K562 (cell line): ENCODE data around the gene RSF1. TPM values are rescaled to one million over a fixed set of nuclear protein-coding genes. Genes with fewer than 3 reads are reported as not detected.

ENCODE experiments used
- BCOR ChIP-seq: fragments of 450-650 bp; IDR thresholded peaks from 2 replicates; pipeline ENCODE4 v1.6.1; 2016
- COPS2 ChIP-seq: fragments of 450-650 bp; conservative IDR thresholded peaks from 2 replicates; pipeline ENCODE4 v1.6.1; 2016; ENCODE audit warnings: mild to moderate bottlenecking, moderate library complexity
- HIVEP1 ChIP-seq: fragments of 250-450 bp; sonication (Bioruptor Pico); IDR thresholded peaks from 2 replicates; pipeline ENCODE4 v1.4.0; 2020; ENCODE audit warnings: mild to moderate bottlenecking
- MITF ChIP-seq: IDR thresholded peaks from 2 replicates; pipeline ENCODE4 v1.6.1; 2014; ENCODE audit warnings: antibody characterized with exemption
- SIRT6 ChIP-seq: IDR thresholded peaks from one replicate; pipeline ENCODE4 v1.6.1; 2012; ENCODE audit warnings: low read depth, mild to moderate bottlenecking, control low read depth, inconsistent platforms, low read length, moderate library complexity
- SMARCC2 ChIP-seq: fragments of 450-650 bp; IDR thresholded peaks from 2 replicates; pipeline ENCODE4 v1.6.1; 2017; ENCODE audit warnings: antibody characterized with exemption, moderate library complexity, mild to moderate bottlenecking, low read depth
- U2AF2 ChIP-seq: fragments of 200-400 bp; formaldehyde crosslinking; optimal IDR thresholded peaks from 2 replicates; pipeline ENCODE3; 2017; ENCODE audit warnings: low read depth, mild to moderate bottlenecking, low read length
- ZBED1 ChIP-seq: IDR thresholded peaks from 2 replicates; pipeline ENCODE4 v1.6.1; 2014
- ZNF655 ChIP-seq: fragments of 250-450 bp; sonication (Bioruptor Pico); IDR thresholded peaks from 2 replicates; pipeline ENCODE4 v1.5.0; 2021
- polyA plus RNA-seq, 8 experiments: library from polyadenylated mRNA; depleted of rRNA in 4 of 8; stranded (reverse) in 5 of 8; unstranded in 3 of 8; fragments of >200 nt; fragmentation: Nextera tagmentation in 2 of 8; fragmentation: Illumina TruSeq in 1 of 8; extraction: Ambion mirVana in 2 of 8; extraction: Trizol in 1 of 8; gene quantifications; 2 replicates each; pipeline versions ENCODE4 v1.2.1 to v1.2.3, GENCODE V29; 2011 to 2014; ENCODE audit warnings: inconsistent platforms in 1 of 8, missing spikeins in 1 of 8
- total RNA-seq, 7 experiments: library from RNA; depleted of rRNA in 6 of 7; stranded (reverse); fragments of >200 nt in 6 of 7; fragmentation: Illumina TruSeq in 2 of 7; extraction: Trizol in 2 of 7; gene quantifications; 2 replicates each; pipeline versions ENCODE4 v1.2.1 to v1.2.3, GENCODE V29; 2011 to 2021; ENCODE audit warnings: low replicate concordance in 1 of 7
- TF ChIP-seq, protein P1 (sequence below): fragments of 450-650 bp; IDR thresholded peaks from 2 replicates; pipeline ENCODE4 v1.6.1; 2018; ENCODE audit not compliant: partially characterized antibody
- TF ChIP-seq, protein P2 (sequence below): fragments of 200-800 bp; sonication (Bioruptor generic); IDR thresholded peaks from 2 replicates; pipeline ENCODE4 v1.6.1; 2017; ENCODE audit warnings: missing genetic modification characterization, missing compliant biosample characterization
- TF ChIP-seq, protein P3 (sequence below): fragments of 250-450 bp; sonication (Bioruptor Pico); IDR thresholded peaks from 2 replicates; pipeline ENCODE4 v1.4.0; 2020; ENCODE audit warnings: mild to moderate bottlenecking
- TF ChIP-seq, protein P4 (sequence below): fragments of 250-450 bp; sonication (Bioruptor Pico); IDR thresholded peaks from 2 replicates; pipeline ENCODE4 v1.5.0; 2022; ENCODE audit warnings: mild to moderate bottlenecking
- TF ChIP-seq, protein P5 (sequence below): sonication (generic); formaldehyde crosslinking; IDR thresholded peaks from 2 replicates; pipeline ENCODE4 v1.8.0; 2022; ENCODE audit warnings: missing genetic modification reagents, mild to moderate bottlenecking, moderate library complexity, borderline replicate concordance

The RSF1 gene
- total and polyA plus RNA-seq, 9 of the 15 experiments (the other 6 are each of a cell fraction or from before 2014, with no cell fraction given), result 9.7 to 63.6 (median 42.8) TPM

- TF ChIP-seq, protein P1, sequence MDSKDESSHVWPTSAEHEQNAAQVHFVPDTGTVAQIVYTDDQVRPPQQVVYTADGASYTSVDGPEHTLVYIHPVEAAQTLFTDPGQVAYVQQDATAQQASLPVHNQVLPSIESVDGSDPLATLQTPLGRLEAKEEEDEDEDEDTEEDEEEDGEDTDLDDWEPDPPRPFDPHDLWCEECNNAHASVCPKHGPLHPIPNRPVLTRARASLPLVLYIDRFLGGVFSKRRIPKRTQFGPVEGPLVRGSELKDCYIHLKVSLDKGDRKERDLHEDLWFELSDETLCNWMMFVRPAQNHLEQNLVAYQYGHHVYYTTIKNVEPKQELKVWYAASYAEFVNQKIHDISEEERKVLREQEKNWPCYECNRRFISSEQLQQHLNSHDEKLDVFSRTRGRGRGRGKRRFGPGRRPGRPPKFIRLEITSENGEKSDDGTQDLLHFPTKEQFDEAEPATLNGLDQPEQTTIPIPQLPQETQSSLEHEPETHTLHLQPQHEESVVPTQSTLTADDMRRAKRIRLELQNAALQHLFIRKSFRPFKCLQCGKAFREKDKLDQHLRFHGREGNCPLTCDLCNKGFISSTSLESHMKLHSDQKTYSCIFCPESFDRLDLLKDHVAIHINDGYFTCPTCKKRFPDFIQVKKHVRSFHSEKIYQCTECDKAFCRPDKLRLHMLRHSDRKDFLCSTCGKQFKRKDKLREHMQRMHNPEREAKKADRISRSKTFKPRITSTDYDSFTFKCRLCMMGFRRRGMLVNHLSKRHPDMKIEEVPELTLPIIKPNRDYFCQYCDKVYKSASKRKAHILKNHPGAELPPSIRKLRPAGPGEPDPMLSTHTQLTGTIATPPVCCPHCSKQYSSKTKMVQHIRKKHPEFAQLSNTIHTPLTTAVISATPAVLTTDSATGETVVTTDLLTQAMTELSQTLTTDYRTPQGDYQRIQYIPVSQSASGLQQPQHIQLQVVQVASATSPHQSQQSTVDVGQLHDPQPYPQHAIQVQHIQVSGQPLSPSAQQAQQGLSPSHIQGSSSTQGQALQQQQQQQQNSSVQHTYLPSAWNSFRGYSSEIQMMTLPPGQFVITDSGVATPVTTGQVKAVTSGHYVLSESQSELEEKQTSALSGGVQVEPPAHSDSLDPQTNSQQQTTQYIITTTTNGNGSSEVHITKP, result peak; percentile 82
- TF ChIP-seq, protein P2, sequence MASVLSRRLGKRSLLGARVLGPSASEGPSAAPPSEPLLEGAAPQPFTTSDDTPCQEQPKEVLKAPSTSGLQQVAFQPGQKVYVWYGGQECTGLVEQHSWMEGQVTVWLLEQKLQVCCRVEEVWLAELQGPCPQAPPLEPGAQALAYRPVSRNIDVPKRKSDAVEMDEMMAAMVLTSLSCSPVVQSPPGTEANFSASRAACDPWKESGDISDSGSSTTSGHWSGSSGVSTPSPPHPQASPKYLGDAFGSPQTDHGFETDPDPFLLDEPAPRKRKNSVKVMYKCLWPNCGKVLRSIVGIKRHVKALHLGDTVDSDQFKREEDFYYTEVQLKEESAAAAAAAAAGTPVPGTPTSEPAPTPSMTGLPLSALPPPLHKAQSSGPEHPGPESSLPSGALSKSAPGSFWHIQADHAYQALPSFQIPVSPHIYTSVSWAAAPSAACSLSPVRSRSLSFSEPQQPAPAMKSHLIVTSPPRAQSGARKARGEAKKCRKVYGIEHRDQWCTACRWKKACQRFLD (CRISPR knock-in tag), result peak; percentile 81; the same call in 1 of the 2 replicates
- TF ChIP-seq MITF (no peak), ZNF655 (CRISPR knock-in tag) (no peak), BCOR (no peak), COPS2 (no peak), SIRT6 (no peak), SMARCC2 (no peak), ZBED1 (no peak), HIVEP1 (no peak), U2AF2 (no peak)
- TF ChIP-seq, protein P3, sequence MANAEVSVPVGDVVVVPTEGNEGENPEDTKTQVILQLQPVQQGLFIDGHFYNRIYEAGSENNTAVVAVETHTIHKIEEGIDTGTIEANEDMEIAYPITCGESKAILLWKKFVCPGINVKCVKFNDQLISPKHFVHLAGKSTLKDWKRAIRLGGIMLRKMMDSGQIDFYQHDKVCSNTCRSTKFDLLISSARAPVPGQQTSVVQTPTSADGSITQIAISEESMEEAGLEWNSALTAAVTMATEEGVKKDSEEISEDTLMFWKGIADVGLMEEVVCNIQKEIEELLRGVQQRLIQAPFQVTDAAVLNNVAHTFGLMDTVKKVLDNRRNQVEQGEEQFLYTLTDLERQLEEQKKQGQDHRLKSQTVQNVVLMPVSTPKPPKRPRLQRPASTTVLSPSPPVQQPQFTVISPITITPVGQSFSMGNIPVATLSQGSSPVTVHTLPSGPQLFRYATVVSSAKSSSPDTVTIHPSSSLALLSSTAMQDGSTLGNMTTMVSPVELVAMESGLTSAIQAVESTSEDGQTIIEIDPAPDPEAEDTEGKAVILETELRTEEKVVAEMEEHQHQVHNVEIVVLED (CRISPR knock-in tag), result 0 out of 2 replicates have a peak, but pooled peaks have one; percentile 19
- TF ChIP-seq, protein P4, sequence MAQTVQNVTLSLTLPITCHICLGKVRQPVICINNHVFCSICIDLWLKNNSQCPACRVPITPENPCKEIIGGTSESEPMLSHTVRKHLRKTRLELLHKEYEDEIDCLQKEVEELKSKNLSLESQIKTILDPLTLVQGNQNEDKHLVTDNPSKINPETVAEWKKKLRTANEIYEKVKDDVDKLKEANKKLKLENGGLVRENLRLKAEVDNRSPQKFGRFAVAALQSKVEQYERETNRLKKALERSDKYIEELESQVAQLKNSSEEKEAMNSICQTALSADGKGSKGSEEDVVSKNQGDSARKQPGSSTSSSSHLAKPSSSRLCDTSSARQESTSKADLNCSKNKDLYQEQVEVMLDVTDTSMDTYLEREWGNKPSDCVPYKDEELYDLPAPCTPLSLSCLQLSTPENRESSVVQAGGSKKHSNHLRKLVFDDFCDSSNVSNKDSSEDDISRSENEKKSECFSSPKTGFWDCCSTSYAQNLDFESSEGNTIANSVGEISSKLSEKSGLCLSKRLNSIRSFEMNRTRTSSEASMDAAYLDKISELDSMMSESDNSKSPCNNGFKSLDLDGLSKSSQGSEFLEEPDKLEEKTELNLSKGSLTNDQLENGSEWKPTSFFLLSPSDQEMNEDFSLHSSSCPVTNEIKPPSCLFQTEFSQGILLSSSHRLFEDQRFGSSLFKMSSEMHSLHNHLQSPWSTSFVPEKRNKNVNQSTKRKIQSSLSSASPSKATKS (CRISPR knock-in tag), result no peak
- TF ChIP-seq, protein P5, sequence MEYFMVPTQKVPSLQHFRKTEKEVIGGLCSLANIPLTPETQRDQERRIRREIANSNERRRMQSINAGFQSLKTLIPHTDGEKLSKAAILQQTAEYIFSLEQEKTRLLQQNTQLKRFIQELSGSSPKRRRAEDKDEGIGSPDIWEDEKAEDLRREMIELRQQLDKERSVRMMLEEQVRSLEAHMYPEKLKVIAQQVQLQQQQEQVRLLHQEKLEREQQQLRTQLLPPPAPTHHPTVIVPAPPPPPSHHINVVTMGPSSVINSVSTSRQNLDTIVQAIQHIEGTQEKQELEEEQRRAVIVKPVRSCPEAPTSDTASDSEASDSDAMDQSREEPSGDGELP, result peak; percentile 66; the same call in 1 of the 2 replicates
Observed at GRCh38 chr11:77637345-77638165, 183.0 kb downstream of the RSF1 start, which contains the start of gene CLNS1A (continued).
